Mesenchymal stem cell (in vitro differentiated cells and primary cell): Measurements from ENCODE around the gene PHF23. TPM values are rescaled to one million over a fixed set of nuclear protein-coding genes. Genes with fewer than 3 reads are reported as not detected.
A peak's percentile ranks its signal among the peaks of the same experiment; 100 is the strongest.

Source experiments
- DNase-seq: peaks from one replicate; pipeline ENCODE4 v3.0.0-alpha.2; 2013
- H2AFZ ChIP-seq: one replicate; pipeline ENCODE4 v1.6.1; 2013; ENCODE audit warnings: low read depth, mild to moderate bottlenecking, control low read depth, inconsistent platforms, low read length, moderate library complexity
- H2AK5ac ChIP-seq: 2 replicates; pipeline ENCODE4 v1.6.1; 2013; ENCODE audit warnings: low read length, moderate library complexity, mild to moderate bottlenecking, inconsistent platforms; ENCODE audit not compliant: severe bottlenecking
- H2BK120ac ChIP-seq: one replicate; pipeline ENCODE4 v1.6.1; 2013; ENCODE audit warnings: low read depth, mild to moderate bottlenecking, inconsistent platforms, low read length, moderate library complexity
- H2BK12ac ChIP-seq, 2 experiments: one replicate each; pipeline ENCODE4 v1.6.1; 2013; ENCODE audit warnings: inconsistent platforms in 2 of 2, low read length in 2 of 2, mild to moderate bottlenecking in 2 of 2, moderate library complexity in 2 of 2, control low read depth in 1 of 2
- H2BK15ac ChIP-seq: one replicate; pipeline ENCODE4 v1.6.1; 2013; ENCODE audit warnings: mild to moderate bottlenecking, low read depth, inconsistent platforms; ENCODE audit not compliant: poor library complexity, severe bottlenecking
- H2BK5ac ChIP-seq: 2 replicates; pipeline ENCODE4 v1.6.1; 2013; ENCODE audit warnings: low read depth, mild to moderate bottlenecking, low read length, control low read depth, inconsistent platforms; ENCODE audit not compliant: poor library complexity, severe bottlenecking
- H3K14ac ChIP-seq, 2 experiments: one replicate each; pipeline ENCODE4 v1.6.1; 2013; ENCODE audit warnings: inconsistent platforms in 2 of 2, low read length in 2 of 2, control low read depth in 1 of 2, mild to moderate bottlenecking in 1 of 2, moderate library complexity in 1 of 2
- H3K18ac ChIP-seq, 2 experiments: one replicate each; pipeline ENCODE4 v1.6.1; 2013; ENCODE audit warnings: inconsistent platforms in 2 of 2, low read length in 2 of 2, control low read depth in 1 of 2, low read depth in 1 of 2, mild to moderate bottlenecking in 1 of 2
- H3K23ac ChIP-seq, 2 experiments: one replicate each; pipeline ENCODE4 v1.6.1; 2013; ENCODE audit warnings: inconsistent platforms in 2 of 2, low read length in 2 of 2, mild to moderate bottlenecking in 2 of 2, moderate library complexity in 2 of 2, control low read depth in 1 of 2
- H3K27ac ChIP-seq: 2 replicates; pipeline ENCODE4 v1.5.1; 2013; ENCODE audit warnings: mild to moderate bottlenecking, moderate library complexity, low read length, control low read depth, inconsistent platforms; ENCODE audit not compliant: poor library complexity, severe bottlenecking
- H3K27me3 ChIP-seq, 2 experiments: 2 replicates each; pipeline versions ENCODE4 v1.6.1 to v1.7.0; 2013; ENCODE audit warnings: low read length in 2 of 2, mild to moderate bottlenecking in 2 of 2, moderate library complexity in 2 of 2, control low read depth in 1 of 2, inconsistent platforms in 1 of 2; ENCODE audit not compliant: control insufficient read depth in 1 of 2, insufficient read depth in 1 of 2
- H3K36me3 ChIP-seq, 2 experiments: 2 replicates each; pipeline versions ENCODE4 v1.6.1 to v1.7.0; 2013; ENCODE audit warnings: low read length in 2 of 2, control low read depth in 1 of 2, inconsistent platforms in 1 of 2, low read depth in 1 of 2, mild to moderate bottlenecking in 1 of 2; ENCODE audit not compliant: insufficient read depth in 2 of 2, control insufficient read depth in 1 of 2
- H3K4ac ChIP-seq, 2 experiments: one replicate each; pipeline ENCODE4 v1.6.1; 2013; ENCODE audit warnings: inconsistent platforms in 2 of 2, low read length in 2 of 2, mild to moderate bottlenecking in 2 of 2, moderate library complexity in 2 of 2, control low read depth in 1 of 2, low read depth in 1 of 2
- H3K4me1 ChIP-seq: 2 replicates; pipeline ENCODE4 v1.6.1; 2013; ENCODE audit warnings: low read depth, low read length, control low read depth; ENCODE audit not compliant: control insufficient read depth, insufficient read depth
- H3K4me2 ChIP-seq: 2 replicates; pipeline ENCODE4 v1.6.1; 2013; ENCODE audit warnings: low read length, mild to moderate bottlenecking, inconsistent platforms; ENCODE audit not compliant: poor library complexity, severe bottlenecking
- H3K4me3 ChIP-seq, 2 experiments: 2 replicates each; pipeline versions ENCODE4 v1.5.1 to v1.7.0; 2013; ENCODE audit warnings: low read length in 2 of 2, mild to moderate bottlenecking in 2 of 2, control low read depth in 1 of 2, low read depth in 1 of 2; ENCODE audit not compliant: insufficient read depth in 1 of 2
- H3K79me1 ChIP-seq: replicated peaks from 2 replicates; pipeline ENCODE4 v1.6.1; 2013; ENCODE audit warnings: mild to moderate bottlenecking, control low read depth, low read length, inconsistent platforms; ENCODE audit not compliant: poor library complexity, severe bottlenecking
- H3K9ac ChIP-seq: 2 replicates; pipeline ENCODE4 v1.7.0; 2013; ENCODE audit warnings: mild to moderate bottlenecking, low read length, moderate library complexity
- H3K9me3 ChIP-seq: 2 replicates; pipeline ENCODE4 v1.7.0; 2013; ENCODE audit warnings: mild to moderate bottlenecking, low read length; ENCODE audit not compliant: control insufficient read depth
- H4K8ac ChIP-seq: one replicate; pipeline ENCODE4 v1.6.1; 2013; ENCODE audit warnings: inconsistent platforms, mild to moderate bottlenecking, low read length, moderate library complexity
- H4K91ac ChIP-seq: one replicate; pipeline ENCODE4 v1.6.1; 2013; ENCODE audit warnings: mild to moderate bottlenecking, low read length, inconsistent platforms
- WGBS: methylation state at CpG from one replicate; pipeline ENCODE4 v1.1.7; 2013; ENCODE audit warnings: mixed read lengths; 5-methylcytosine and 5-hydroxymethylcytosine counted together
- polyA plus RNA-seq, 2 experiments: library from polyadenylated mRNA; stranded (reverse); fragments of 200-250 nt; gene quantifications; one replicate each; pipeline ENCODE4 v1.2.3, GENCODE V29; 2013

The PHF23 gene
- 117 TPM for polyA plus RNA-seq (2013, experiment 1 of 2)
- polyA plus RNA-seq (2013, experiment 2 of 2), result 119 TPM

GRCh38 chr17:7239091-7240027, at the start of gene PHF23:
TSS of gene PHF23 (minus strand) at chr17:7239457. CDS start at chr17:7239279, 178 bp downstream.
- peak within 1 kb of the TSS; percentile 94 to 97 for H3K14ac ChIP-seq
- H3K4me3 ChIP-seq, result peak within 1 kb of the TSS; percentile 95 to 96
- H4K91ac ChIP-seq, result peak within 1 kb of the TSS; percentile 92
- H3K18ac ChIP-seq, result peak within 1 kb of the TSS; percentile 88 to 94
- H2BK12ac ChIP-seq, result peak within 1 kb of the TSS; percentile 15 to 69
- no peaks in the 10 kb centered on the region for H3K27me3 ChIP-seq
- H2AK5ac ChIP-seq, result peak within 1 kb of the TSS; percentile 60
- peak within 1 kb of the TSS; percentile 94 for H2BK5ac ChIP-seq
- H2AFZ ChIP-seq, result no peak within 1 kb of the TSS
- peak within 1 kb of the TSS; percentile 57 to 97 for H3K23ac ChIP-seq
- peak within 1 kb of the TSS; percentile 82 for H3K4me2 ChIP-seq
- H2BK120ac ChIP-seq, result peak within 1 kb of the TSS; percentile 99
- peak within 1 kb of the TSS; percentile 90 to 97 for H3K4ac ChIP-seq
- H3K27ac ChIP-seq, result peak within 1 kb of the TSS; percentile 88
- peak within 1 kb of the TSS; percentile 99 for H3K9ac ChIP-seq
- H2BK15ac ChIP-seq, result peak within 1 kb of the TSS; percentile 83
- DNase-seq, result peak; percentile 100
- H3K4me1 ChIP-seq, result peaks cover 38% of the 10 kb centered on the region
- H3K9me3 ChIP-seq, result no peaks in the 10 kb centered on the region
- H3K79me1 ChIP-seq, result peaks cover 11% of the 10 kb centered on the region
- peak within 1 kb of the TSS; percentile 86 for H4K8ac ChIP-seq
- peaks cover 39 to 51% of the 10 kb centered on the region in 2 experiments for H3K36me3 ChIP-seq
- WGBS, result under 1% methylated on average over 60 of the region's 72 CpGs

GRCh38 chr17:7285679-7286078, 46.4 kb upstream of the PHF23 start:
- Histone ChIP-seq H3K27ac (no peak overlapping the region), H3K9me3 (no peaks in the 10 kb centered on the region), H2AFZ (no peak overlapping the region), H3K23ac (no peak overlapping the region), H2BK15ac (no peak overlapping the region), H3K4me2 (no peak overlapping the region), H3K18ac (no peak overlapping the region), H2BK120ac (no peak overlapping the region), H3K14ac (no peak overlapping the region), H3K4me3 (no peak overlapping the region), H2BK5ac (no peak overlapping the region), H4K8ac (no peak overlapping the region), H3K36me3 (no peaks in the 10 kb centered on the region), H2AK5ac (no peak overlapping the region), H3K4ac (no peak overlapping the region), H4K91ac (no peak overlapping the region), H3K9ac (no peak overlapping the region), H3K4me1 (peaks cover 19% of the 10 kb centered on the region), H3K27me3 (peaks cover 82 to 85% of the 10 kb centered on the region in 2 experiments), H2BK12ac (no peak overlapping the region), H3K79me1 (no peaks in the 10 kb centered on the region)
- DNase-seq, result no peak
- 90% methylated on average over 12 of the region's 12 CpGs for WGBS

DNA sequence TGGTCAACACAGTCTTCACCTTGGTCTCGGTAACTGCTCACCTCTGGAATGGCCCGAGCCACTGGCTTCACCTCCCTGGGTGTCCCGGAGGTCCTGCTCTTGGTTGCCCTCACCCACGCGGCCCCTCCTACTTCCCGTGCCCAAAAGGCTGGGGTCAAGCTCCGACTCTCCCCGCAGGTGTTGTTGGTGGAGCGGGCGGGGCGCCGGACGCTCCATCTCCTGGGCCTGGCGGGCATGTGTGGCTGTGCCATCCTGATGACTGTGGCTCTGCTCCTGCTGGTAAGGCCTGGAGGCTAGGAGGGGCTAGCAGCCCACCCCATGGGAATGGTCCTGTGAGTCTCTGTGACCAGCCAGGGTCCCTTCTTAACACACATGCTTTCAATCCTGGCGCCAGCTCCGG, 45.7 kb upstream of the PHF23 start:
- DNase-seq, result no peak
- Histone ChIP-seq H3K4me3 (peak overlapping the region in 1 of 2 experiments; percentile 9), H3K14ac (no peak overlapping the region), H3K9me3 (no peaks in the 10 kb centered on the region), H3K18ac (no peak overlapping the region), H2AK5ac (no peak overlapping the region), H4K8ac (no peak overlapping the region), H3K4me2 (no peak overlapping the region), H2BK5ac (no peak overlapping the region), H4K91ac (no peak overlapping the region), H3K36me3 (no peaks in the 10 kb centered on the region), H3K27ac (no peak overlapping the region), H3K9ac (no peak overlapping the region), H2BK120ac (no peak overlapping the region), H3K4me1 (peaks cover 20% of the 10 kb centered on the region), H3K23ac (no peak overlapping the region), H2BK15ac (no peak overlapping the region), H2BK12ac (no peak overlapping the region), H2AFZ (no peak overlapping the region), H3K79me1 (no peaks in the 10 kb centered on the region), H3K4ac (no peak overlapping the region), H3K27me3 (peaks cover 74 to 77% of the 10 kb centered on the region in 2 experiments)
- 97% methylated on average over 16 of the region's 16 CpGs for WGBS

GRCh38 chr17:7283471-7284216, 44.4 kb upstream of the PHF23 start:
- WGBS, result 91% methylated on average over 17 of the region's 18 CpGs

More at GRCh38 chr17:7283471-7284216, 44.4 kb upstream of the PHF23 start:
- H3K14ac ChIP-seq, result no peak overlapping the region
- H3K36me3 ChIP-seq, result no peaks in the 10 kb centered on the region
- H3K4me1 ChIP-seq, result peaks cover 20% of the 10 kb centered on the region
- H3K9me3 ChIP-seq, result no peaks in the 10 kb centered on the region
- H2BK15ac ChIP-seq, result peak overlapping the region; percentile 0
- H3K27me3 ChIP-seq, result peaks cover 65 to 67% of the 10 kb centered on the region in 2 experiments
- no peak overlapping the region for H3K9ac ChIP-seq
- no peaks in the 10 kb centered on the region for H3K79me1 ChIP-seq
- H3K27ac ChIP-seq, result no peak overlapping the region
- no peak overlapping the region for H4K91ac ChIP-seq
- H3K4me3 ChIP-seq, result no peak overlapping the region
- H2BK5ac ChIP-seq, result no peak overlapping the region
- H2BK12ac ChIP-seq, result no peak overlapping the region
- no peak for DNase-seq
- H4K8ac ChIP-seq, result no peak overlapping the region
- no peak overlapping the region for H2AK5ac ChIP-seq
- H3K18ac ChIP-seq, result no peak overlapping the region
- no peak overlapping the region for H3K4me2 ChIP-seq
- H2BK120ac ChIP-seq, result no peak overlapping the region
- no peak overlapping the region for H3K4ac ChIP-seq
- no peak overlapping the region for H2AFZ ChIP-seq
- H3K23ac ChIP-seq, result no peak overlapping the region
